SK-N-SH (cell line): ENCODE measurements around the gene ELP1. TPM values are rescaled to one million over a fixed set of nuclear protein-coding genes. Genes with fewer than 3 reads are reported as not detected.

ENCODE experiments used
- CTCF ChIA-PET: fragments of 300-600, 350-600 bp; formaldehyde crosslinking; extraction: SDS; loops from one replicate; lab custom pipeline; 2021; lab: Yijun Ruan, JAX
- POLR2A ChIA-PET: fragments of 350-600 bp; sonication (Branson Sonifier 250); formaldehyde crosslinking; extraction: SDS; loops from one replicate; lab custom pipeline; 2020; ENCODE audit warnings: antibody characterized with exemption, inconsistent platforms; lab: Yijun Ruan, JAX
- DNase-seq: peaks from one replicate; pipeline ENCODE4 v3.0.0; 2012
- H2AFZ ChIP-seq: fragments of 200-600 bp; sonication (generic); 2 replicates; pipeline ENCODE4 v1.8.1; 2016; ENCODE audit warnings: antibody characterized with exemption, mild to moderate bottlenecking, low read depth
- H3F3A ChIP-seq: fragments of 200-600 bp; sonication (generic); replicated peaks from 2 replicates; pipeline ENCODE3; 2016; ENCODE audit warnings: antibody characterized with exemption, mild to moderate bottlenecking; ENCODE audit not compliant: insufficient read depth
- H3K27ac ChIP-seq, 2 experiments: fragments of 200-500 bp in 1 of 2; fragments of 200-600 bp in 1 of 2; sonication (Bioruptor generic) in 1 of 2; sonication (generic), shearing (Covaris generic) in 1 of 2; 2 replicates each; pipeline versions ENCODE4 v1.5.1 to v1.6.1; 2014 to 2016; ENCODE audit warnings: low read depth in 2 of 2, inconsistent platforms in 1 of 2, low read length in 1 of 2, mild to moderate bottlenecking in 1 of 2, mixed read lengths in 1 of 2
- H3K27me3 ChIP-seq: fragments of 200-600 bp; sonication (generic), shearing (Covaris generic); 2 replicates; pipeline ENCODE4 v1.6.1; 2016; ENCODE audit warnings: mixed run types; ENCODE audit not compliant: insufficient read depth
- H3K36me3 ChIP-seq, 2 experiments: fragments of 200-500 bp in 1 of 2; fragments of 200-600 bp in 1 of 2; sonication (Bioruptor generic) in 1 of 2; sonication (generic) in 1 of 2; replicated peaks in 1 of 2; 2 replicates each; pipeline versions ENCODE3 to v1.5.1; 2014 to 2016; ENCODE audit warnings: low read length in 1 of 2, mild to moderate bottlenecking in 1 of 2; ENCODE audit not compliant: insufficient read depth in 2 of 2, control insufficient read depth in 1 of 2
- H3K4me1 ChIP-seq, 2 experiments: fragments of 200-500 bp in 1 of 2; fragments of 200-600 bp in 1 of 2; sonication (Bioruptor generic) in 1 of 2; sonication (generic), shearing (Covaris generic) in 1 of 2; 2 replicates each; pipeline versions ENCODE4 v1.5.1 to v1.6.1; 2014 to 2016; ENCODE audit warnings: low read depth in 1 of 2, low read length in 1 of 2, mixed run types in 1 of 2; ENCODE audit not compliant: insufficient read depth in 2 of 2, control insufficient read depth in 1 of 2
- H3K4me2 ChIP-seq: fragments of 200-600 bp; sonication (generic), shearing (Covaris generic); 2 replicates; pipeline ENCODE4 v1.6.1; 2017; ENCODE audit warnings: mixed run types
- H3K4me3 ChIP-seq, 2 experiments: fragments of 200-500 bp in 1 of 2; fragments of 200-600 bp in 1 of 2; sonication (Bioruptor generic) in 1 of 2; sonication (generic), shearing (Covaris generic) in 1 of 2; 2 replicates each; pipeline versions ENCODE4 v1.5.1 to v1.8.1; 2014 to 2016; ENCODE audit warnings: low read depth in 2 of 2, inconsistent platforms in 1 of 2, low read length in 1 of 2, mild to moderate bottlenecking in 1 of 2, mixed read lengths in 1 of 2, moderate library complexity in 1 of 2
- H3K79me2 ChIP-seq: fragments of 200-600 bp; sonication (generic); 2 replicates; pipeline ENCODE4 v1.8.1; 2017; ENCODE audit warnings: mild to moderate bottlenecking; ENCODE audit not compliant: insufficient read depth
- H3K9ac ChIP-seq: fragments of 200-600 bp; sonication (generic); 2 replicates; pipeline ENCODE4 v1.6.1; 2017; ENCODE audit warnings: mixed run types
- H3K9me2 ChIP-seq: fragments of 200-600 bp; sonication (generic); 2 replicates; pipeline ENCODE4 v1.6.1; 2017; ENCODE audit warnings: mixed run types
- H3K9me3 ChIP-seq: fragments of 200-600 bp; sonication (generic); 2 replicates; pipeline ENCODE4 v1.6.1; 2017; ENCODE audit warnings: mixed run types, mild to moderate bottlenecking, moderate library complexity
- H4K20me1 ChIP-seq: fragments of 200-600 bp; sonication (generic); 2 replicates; pipeline ENCODE4 v1.6.1; 2017; ENCODE audit warnings: mild to moderate bottlenecking, mixed run types; ENCODE audit not compliant: insufficient read depth
- CTCF ChIP-seq: fragments of 200-600 bp; sonication (generic); IDR thresholded peaks from 2 replicates; pipeline ENCODE4 v1.6.1; 2017; ENCODE audit warnings: antibody characterized with exemption, mild to moderate bottlenecking, moderate library complexity
- EP300 ChIP-seq, 2 experiments: IDR thresholded peaks; 2 replicates each; pipeline versions ENCODE4 v1.4.0 to v1.6.1; 2012; ENCODE audit warnings: borderline replicate concordance in 1 of 2, low read depth in 1 of 2, low read length in 1 of 2
- FOSL2 ChIP-seq: IDR thresholded peaks from 2 replicates; pipeline ENCODE4 v1.4.0; 2012; ENCODE audit warnings: low read depth, mild to moderate bottlenecking, moderate library complexity, borderline replicate concordance
- FOXJ3 ChIP-seq: sonication (generic); formaldehyde crosslinking; IDR thresholded peaks from 2 replicates; pipeline ENCODE4 v1.5.1; 2020; ENCODE audit warnings: mild to moderate bottlenecking, missing genetic modification reagents
- GABPA ChIP-seq: IDR thresholded peaks from 2 replicates; pipeline ENCODE4 v1.4.0; 2012; ENCODE audit warnings: low read depth, mild to moderate bottlenecking
- GATA2 ChIP-seq: sonication (generic); formaldehyde crosslinking; IDR thresholded peaks from 2 replicates; pipeline ENCODE4 v1.5.0; 2020; ENCODE audit warnings: mild to moderate bottlenecking, missing genetic modification reagents
- IRF3 ChIP-seq: fragments of 150-350 bp; IDR thresholded peaks from 2 replicates; pipeline ENCODE4 v1.6.1; 2016; ENCODE audit warnings: mild to moderate bottlenecking, low read depth, low read length
- JUND ChIP-seq: IDR thresholded peaks from 2 replicates; pipeline ENCODE4 v1.4.0; 2012
- MEF2A ChIP-seq: IDR thresholded peaks from 2 replicates; pipeline ENCODE4 v1.4.0; 2012; ENCODE audit warnings: low read depth, borderline replicate concordance
- MXI1 ChIP-seq: IDR thresholded peaks from 2 replicates; pipeline ENCODE4 v1.6.1; 2012; ENCODE audit warnings: mild to moderate bottlenecking, low read depth, low read length, improper control_type of control experiment
- NFIC ChIP-seq: IDR thresholded peaks from 2 replicates; pipeline ENCODE4 v1.4.0; 2012; ENCODE audit warnings: borderline replicate concordance
- NRF1 ChIP-seq: IDR thresholded peaks from 2 replicates; pipeline ENCODE4 v1.6.1; 2012; ENCODE audit warnings: low read depth, mild to moderate bottlenecking, low read length
- POLR2AphosphoS5 ChIP-seq: IDR thresholded peaks from 2 replicates; pipeline ENCODE4 v1.6.1; 2012; ENCODE audit warnings: low read depth, low read length
- RAD21 ChIP-seq: IDR thresholded peaks from 2 replicates; pipeline ENCODE4 v1.6.1; 2012; ENCODE audit warnings: mild to moderate bottlenecking, low read length
- RCOR1 ChIP-seq: fragments of 150-350 bp; IDR thresholded peaks from 2 replicates; pipeline ENCODE4 v1.6.1; 2017; ENCODE audit warnings: antibody characterized with exemption, low read length
- RFX5 ChIP-seq: IDR thresholded peaks from 2 replicates; pipeline ENCODE4 v1.6.1; 2012; ENCODE audit warnings: mild to moderate bottlenecking, improper control_type of control experiment, low read length
- SIN3A ChIP-seq: IDR thresholded peaks from 2 replicates; pipeline ENCODE4 v1.6.1; 2012; ENCODE audit warnings: low read depth, mild to moderate bottlenecking, low read length, moderate library complexity, borderline replicate concordance
- TAF1 ChIP-seq: IDR thresholded peaks from 2 replicates; pipeline ENCODE4 v1.6.1; 2012; ENCODE audit warnings: low read depth, mild to moderate bottlenecking, low read length, moderate library complexity, borderline replicate concordance
- TCF12 ChIP-seq: IDR thresholded peaks from 2 replicates; pipeline ENCODE4 v1.4.0; 2012
- YY1 ChIP-seq: IDR thresholded peaks from 2 replicates; pipeline ENCODE4 v1.4.0; 2012; ENCODE audit warnings: low read depth, mild to moderate bottlenecking
- WGBS: methylation state at CpG from one replicate; pipeline ENCODE4 v1.1.6; 2017; ENCODE audit warnings: low lambda C conversion rate; 5-methylcytosine and 5-hydroxymethylcytosine counted together
- polyA plus RNA-seq, 3 experiments: library from polyadenylated mRNA; depleted of rRNA; stranded (reverse); fragments of >200 nt; gene quantifications; 2 replicates each; pipeline ENCODE4 v1.2.3, GENCODE V29; 2012

The ELP1 gene
- polyA plus RNA-seq, 1 of the 3 experiments (the other 2 are of a cell fraction) = 19.1 TPM

DNA sequence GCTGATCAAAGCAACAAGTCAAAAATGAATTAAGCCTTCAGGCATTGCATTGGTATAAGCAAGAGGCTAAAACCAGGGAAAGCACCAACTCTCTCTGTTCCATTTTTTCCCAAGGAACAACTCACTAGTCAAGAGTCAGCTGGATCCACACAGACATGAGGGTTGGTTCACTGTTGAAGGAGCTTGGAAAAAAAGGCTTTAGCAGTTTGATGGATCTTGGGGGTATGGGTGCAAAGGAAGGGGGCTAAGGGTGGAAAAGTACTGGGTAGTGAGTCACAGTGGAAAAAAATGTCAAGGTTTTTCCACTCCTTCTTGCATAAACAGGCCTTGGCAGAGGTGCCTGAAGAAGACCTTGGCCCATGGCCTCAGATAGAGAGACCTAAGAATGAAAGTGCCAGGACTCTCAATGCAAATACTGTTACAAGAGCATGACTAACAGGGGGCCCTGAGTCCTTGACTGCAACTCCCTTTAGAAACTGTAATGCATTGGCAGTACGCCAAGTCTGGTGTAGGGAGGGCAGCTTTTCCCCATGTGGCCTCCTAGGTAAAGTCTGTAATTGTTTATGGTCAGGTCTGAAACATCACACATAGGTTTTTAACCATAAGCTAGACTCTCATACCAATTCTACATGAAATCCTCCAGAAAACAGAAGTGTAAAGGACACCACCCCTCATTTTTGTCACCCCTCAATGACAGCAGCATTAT lies 48.1 kb downstream of the ELP1 start:
- Histone ChIP-seq H3K4me3 (no peak overlapping the region), H3K4me1 (no peaks in the 10 kb centered on the region), H3K36me3 (peaks cover 56 to 68% of the 10 kb centered on the region in 2 experiments), H3K27ac (no peak overlapping the region), H3F3A (no peaks in the 10 kb centered on the region), H3K9me3 (no peaks in the 10 kb centered on the region), H3K4me2 (no peak overlapping the region), H3K27me3 (no peaks in the 10 kb centered on the region), H3K9ac (no peak overlapping the region), H3K79me2 (no peaks in the 10 kb centered on the region), H3K9me2 (no peaks in the 10 kb centered on the region), H4K20me1 (no peaks in the 10 kb centered on the region), H2AFZ (no peak overlapping the region)
- ChIA-PET POLR2A (no interaction called here), CTCF (no interaction called here)
- DNase-seq = no peak
- peak; percentile 7; the same call in 1 of the 2 replicates for TF ChIP-seq JUND
- no peak for TF ChIP-seq TAF1
- peak; percentile 90 for TF ChIP-seq NFIC
- peak; percentile 11; the same call in 1 of the 2 replicates for TF ChIP-seq FOSL2
- WGBS = 88% methylated on average over 1 of the region's 1 CpG

DNA sequence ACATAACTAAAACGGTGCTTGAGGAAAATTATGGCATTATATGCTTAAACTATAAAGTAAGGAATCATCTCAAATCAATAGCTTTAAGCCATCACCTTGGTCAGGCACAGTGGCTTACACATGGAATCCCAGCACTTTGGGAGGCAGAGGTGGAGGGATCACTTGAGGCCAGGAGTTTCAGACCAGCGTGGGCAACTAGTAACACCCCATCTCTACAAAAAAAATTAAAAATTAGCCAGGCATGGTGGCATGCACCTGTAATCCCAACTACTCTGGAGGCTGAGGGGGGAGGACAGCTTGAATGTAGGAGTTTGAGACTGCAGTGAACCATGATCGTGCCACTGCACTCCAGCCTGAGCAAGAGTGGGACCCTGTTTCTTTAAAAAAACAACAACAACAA lies 49.2 kb downstream of the ELP1 start:
- Histone ChIP-seq H2AFZ (no peak overlapping the region), H3K27me3 (no peaks in the 10 kb centered on the region), H3K27ac (no peak overlapping the region), H4K20me1 (no peaks in the 10 kb centered on the region), H3K79me2 (no peaks in the 10 kb centered on the region), H3K4me1 (no peaks in the 10 kb centered on the region), H3K4me3 (no peak overlapping the region), H3F3A (no peaks in the 10 kb centered on the region), H3K9ac (no peak overlapping the region), H3K4me2 (no peak overlapping the region), H3K9me2 (no peaks in the 10 kb centered on the region), H3K36me3 (peaks cover 57 to 68% of the 10 kb centered on the region in 2 experiments), H3K9me3 (no peaks in the 10 kb centered on the region)
- no peak for DNase-seq
- ChIA-PET POLR2A (no interaction called here), CTCF (no interaction called here)
- TF ChIP-seq FOSL2 (no peak), FOXJ3 (no peak)
- 98% methylated on average over 3 of the region's 3 CpGs for WGBS

DNA sequence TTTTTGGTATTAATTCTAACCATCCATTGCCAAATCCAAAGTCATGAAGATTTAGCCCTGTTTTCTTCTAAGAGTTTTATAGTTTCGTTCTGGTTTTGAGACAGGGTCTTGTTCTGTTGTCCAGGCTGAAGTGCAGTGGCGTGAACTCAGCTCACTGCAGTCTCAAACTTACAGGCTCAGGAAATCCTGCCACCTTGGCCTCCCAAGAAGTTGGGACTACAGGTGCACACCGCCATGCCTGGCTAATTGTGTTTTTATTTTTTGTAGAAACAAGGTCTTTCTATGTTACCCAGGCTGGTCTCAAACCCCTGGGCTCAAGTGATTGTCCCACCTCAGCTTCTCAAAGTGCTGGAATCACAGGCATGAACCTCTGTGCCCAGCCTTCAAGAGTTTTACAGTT lies 50.8 kb downstream of the ELP1 start:
- Histone ChIP-seq H3K4me3 (no peak overlapping the region), H3K9me3 (no peaks in the 10 kb centered on the region), H3K27ac (no peak overlapping the region), H3K36me3 (peaks cover 61 to 69% of the 10 kb centered on the region in 2 experiments), H3K27me3 (no peaks in the 10 kb centered on the region), H3K79me2 (no peaks in the 10 kb centered on the region), H4K20me1 (no peaks in the 10 kb centered on the region), H2AFZ (no peak overlapping the region), H3K4me1 (no peaks in the 10 kb centered on the region), H3K9ac (no peak overlapping the region), H3F3A (no peaks in the 10 kb centered on the region), H3K4me2 (no peak overlapping the region), H3K9me2 (no peaks in the 10 kb centered on the region)
- POLR2A ChIA-PET = no interaction called here
- CTCF ChIA-PET = interaction anchor here (1.1 kb wide), 1 partner anchor 17 kb away, joined by 3 read pairs; no protein-coding TSS in a partner anchor
- 95% methylated on average over 3 of the region's 3 CpGs for WGBS
- DNase-seq = no peak
- TF ChIP-seq SIN3A (no peak), FOXJ3 (no peak), GATA2 (CRISPR knock-in tag) (no peak), IRF3 (no peak), TAF1 (no peak), NRF1 (no peak), CTCF (no peak), MEF2A (no peak), RCOR1 (no peak), EP300 (IDR thresholded peaks at IDR 0.05; ENCODE audit: borderline replicate concordance in 1 of 2, low read depth in 1 of 2, low read length in 1 of 2) (no peak), NFIC (no peak), RAD21 (no peak), YY1 (no peak), TCF12 (no peak), POLR2AphosphoS5 (no peak), JUND (no peak), MXI1 (no peak), RFX5 (no peak), GABPA (no peak)
